Neural cell (in vitro differentiated cells): ENCODE results near the gene NAAA.

ENCODE experiments used
- CTCF ChIP-seq: fragments of 450-650 bp; IDR thresholded peaks from 2 replicates; pipeline ENCODE4 v1.5.1; 2014; ENCODE audit warnings: antibody characterized with exemption, mild to moderate bottlenecking, moderate library complexity; ENCODE audit not compliant: poor library complexity, severe bottlenecking
- EZH2 ChIP-seq: fragments of 200-600, 300-800 bp; shearing (Covaris generic), sonication (generic); IDR thresholded peaks from 2 replicates; pipeline ENCODE4 v1.6.1; 2014; ENCODE audit warnings: antibody characterized with exemption, low read length, borderline replicate concordance, mild to moderate bottlenecking; ENCODE audit not compliant: insufficient read depth, poor library complexity, severe bottlenecking
- MXI1 ChIP-seq: fragments of 450-650 bp; conservative IDR thresholded peaks from 2 replicates; pipeline ENCODE4 v1.6.1; 2014; ENCODE audit warnings: antibody characterized with exemption, mild to moderate bottlenecking; ENCODE audit not compliant: poor library complexity, severe bottlenecking
- POLR2AphosphoS5 ChIP-seq: IDR thresholded peaks from 2 replicates; pipeline ENCODE4 v1.6.1; 2012
- RAD21 ChIP-seq: fragments of 450-650 bp; conservative IDR thresholded peaks from 2 replicates; pipeline ENCODE4 v1.6.1; 2014; ENCODE audit warnings: antibody characterized with exemption, mild to moderate bottlenecking, moderate library complexity
- REST ChIP-seq: IDR thresholded peaks from 2 replicates; pipeline ENCODE4 v1.6.1; 2012; ENCODE audit warnings: borderline replicate concordance

- TF ChIP-seq RAD21 (no peak), CTCF (no peak), EZH2 (no peak), REST (no peak), POLR2AphosphoS5 (no peak), MXI1 (no peak)
Observed at GRCh38 chr4:75891611-75892010, 49.2 kb downstream of the NAAA start.
